ENCODE results near the gene SEMA4D.

GRCh38 chr9:89476546-89476945, 21.4 kb downstream of the SEMA4D start:
- TF ChIP-seq CTCF (IDR thresholded peaks at IDR 0.05; ENCODE audit: borderline replicate concordance, extremely low read depth, low read length, poor library complexity, severe bottlenecking) (no peak), EZH2 (IDR thresholded peaks at IDR 0.05; ENCODE audit: borderline replicate concordance, low read depth, low read length, severe bottlenecking) (no peak)
